Left lung (tissue), 10 donors: ENCODE results near the gene TOGARAM1. TPM values are rescaled to one million over a fixed set of nuclear protein-coding genes. Genes with fewer than 3 reads are reported as not detected.

Experiments used
- ATAC-seq: fragments of 200-7000 bp; cut with Tn5 transposase; one replicate; pipeline ENCODE4 v1.9.1; 2020; ENCODE audit warnings: moderate library complexity
- DNase-seq, 4 donors: peaks; one replicate each; pipeline ENCODE4 v3.0.0-alpha.2; 2013 to 2020
- H3K27ac ChIP-seq, 2 donors: fragments of 200-600 bp; sonication (generic) in 1 of 2; one replicate each; pipeline versions ENCODE4 v1.5.0 to v1.8.0; 2020 to 2021
- H3K27me3 ChIP-seq, 2 donors: fragments of 200-600 bp; sonication (generic) in 1 of 2; one replicate each; pipeline versions ENCODE4 v1.5.0 to v1.8.0; 2020 to 2021
- H3K36me3 ChIP-seq, 2 donors: fragments of 200-600 bp; sonication (generic) in 1 of 2; one replicate each; pipeline versions ENCODE4 v1.5.0 to v1.8.0; 2020 to 2021
- H3K4me1 ChIP-seq, 2 donors: fragments of 200-600 bp; one replicate each; pipeline ENCODE4 v1.8.0; 2021
- H3K4me3 ChIP-seq, 2 donors: fragments of 200-600 bp; sonication (generic) in 1 of 2; one replicate each; pipeline versions ENCODE4 v1.5.0 to v1.8.0; 2020 to 2021; ENCODE audit warnings: mild to moderate bottlenecking in 1 of 2
- H3K9me3 ChIP-seq, 2 donors: fragments of 200-600 bp; sonication (generic) in 1 of 2; one replicate each; pipeline versions ENCODE4 v1.5.0 to v1.8.0; 2020 to 2021
- CTCF ChIP-seq, 2 donors: fragments of 200-600 bp; sonication (generic) in 1 of 2; IDR thresholded peaks; one replicate each; pipeline versions ENCODE4 v1.5.0 to v1.8.0; 2021; ENCODE audit warnings: antibody characterized with exemption in 2 of 2
- intact Hi-C, 2 donors: fragments of 100-400 bp; cut with DNase I; formaldehyde crosslinking; loops; one replicate each; pipeline versions ENCODE4 v1.11.2 to v1.14.2; 2022
- polyA plus RNA-seq, 6 donors: library from polyadenylated mRNA; unstranded; fragments of 120-200 nt; gene quantifications; one replicate each; pipeline ENCODE4 v1.2.1, GENCODE V29; 2013; ENCODE audit not compliant: insufficient read length in 6 of 6
- total RNA-seq, 2 donors: library from RNA; stranded (reverse); fragmentation: NEBNext Ultra II Directional; extraction: Animal tissue kit (Norgen Biotek cat#: 25700); gene quantifications; one replicate each; pipeline ENCODE4 v1.2.1, GENCODE V29; 2021
- donor health status: DM: no; HTN: yes; CAD: no.
- donor health status: DM: no; HTN: no; CAD: no.

Gene TOGARAM1
- total and polyA plus RNA-seq, 8 donors: 12.3 to 44.4 (median 33.8) TPM

GRCh38 chr14:44995196-44995595 is 33.2 kb downstream of the TOGARAM1 start:
- H3K27ac ChIP-seq: no peak overlapping the region
- ATAC-seq (no peak), DNase-seq (no peak)
- no peak overlapping the region for H3K4me3 ChIP-seq
- no peaks in the 10 kb centered on the region for H3K9me3 ChIP-seq
- no peaks in the 10 kb centered on the region for H3K27me3 ChIP-seq
- intact Hi-C loops: no loop called here
- TF ChIP-seq CTCF (IDR thresholded peaks at IDR 0.05): no peak
- peaks cover 0 to 21% of the 10 kb centered on the region in 2 donors for H3K36me3 ChIP-seq
- no peaks in the 10 kb centered on the region for H3K4me1 ChIP-seq

- ATAC-seq: no peak
- TF ChIP-seq CTCF (IDR thresholded peaks at IDR 0.05): no peak
- Histone ChIP-seq H3K4me3 (no peak overlapping the region), H3K9me3 (no peaks in the 10 kb centered on the region), H3K4me1 (no peaks in the 10 kb centered on the region), H3K27ac (no peak overlapping the region), H3K27me3 (no peaks in the 10 kb centered on the region), H3K36me3 (peaks cover 0 to 26% of the 10 kb centered on the region in 2 donors)
- DNase-seq: no peak
- intact Hi-C loops: no loop called here
Measured at GRCh38 chr14:44995770-44996294, 33.8 kb downstream of the TOGARAM1 start.

- DNase-seq: no peak
- no peaks in the 10 kb centered on the region for H3K27me3 ChIP-seq
- no peak overlapping the region for H3K4me3 ChIP-seq
- TF ChIP-seq CTCF (IDR thresholded peaks at IDR 0.05): no peak
- intact Hi-C loops: no loop called here
- ATAC-seq: no peak
- H3K4me1 ChIP-seq: no peaks in the 10 kb centered on the region
- H3K27ac ChIP-seq: no peak overlapping the region
- H3K36me3 ChIP-seq: peaks cover 0 to 22% of the 10 kb centered on the region in 2 donors
- no peaks in the 10 kb centered on the region for H3K9me3 ChIP-seq
Measured at GRCh38 chr14:45003924-45004323, 41.9 kb downstream of the TOGARAM1 start.

GRCh38 chr14:45015133-45015532 is 53.1 kb downstream of the TOGARAM1 start:
- Histone ChIP-seq H3K9me3 (no peaks in the 10 kb centered on the region), H3K4me3 (no peak overlapping the region), H3K36me3 (peaks cover 0 to 12% of the 10 kb centered on the region in 2 donors), H3K4me1 (no peaks in the 10 kb centered on the region), H3K27me3 (no peaks in the 10 kb centered on the region), H3K27ac (no peak overlapping the region)
- no peak for TF ChIP-seq CTCF (IDR thresholded peaks at IDR 0.05)
- intact Hi-C loops: no loop called here
- DNase-seq (no peak), ATAC-seq (no peak)

GRCh38 chr14:45028107-45028626 is 66.2 kb downstream of the TOGARAM1 start:
- no peak for TF ChIP-seq CTCF (IDR thresholded peaks at IDR 0.05)
- Histone ChIP-seq H3K9me3 (no peaks in the 10 kb centered on the region), H3K4me3 (no peak overlapping the region), H3K36me3 (peaks cover 4 to 43% of the 10 kb centered on the region in 2 donors), H3K27ac (no peak overlapping the region), H3K27me3 (no peaks in the 10 kb centered on the region), H3K4me1 (no peaks in the 10 kb centered on the region)
- intact Hi-C loops: no loop called here
- ATAC-seq (no peak), DNase-seq (no peak)
